ENCODE measurements around the gene CCSAP.

DNA sequence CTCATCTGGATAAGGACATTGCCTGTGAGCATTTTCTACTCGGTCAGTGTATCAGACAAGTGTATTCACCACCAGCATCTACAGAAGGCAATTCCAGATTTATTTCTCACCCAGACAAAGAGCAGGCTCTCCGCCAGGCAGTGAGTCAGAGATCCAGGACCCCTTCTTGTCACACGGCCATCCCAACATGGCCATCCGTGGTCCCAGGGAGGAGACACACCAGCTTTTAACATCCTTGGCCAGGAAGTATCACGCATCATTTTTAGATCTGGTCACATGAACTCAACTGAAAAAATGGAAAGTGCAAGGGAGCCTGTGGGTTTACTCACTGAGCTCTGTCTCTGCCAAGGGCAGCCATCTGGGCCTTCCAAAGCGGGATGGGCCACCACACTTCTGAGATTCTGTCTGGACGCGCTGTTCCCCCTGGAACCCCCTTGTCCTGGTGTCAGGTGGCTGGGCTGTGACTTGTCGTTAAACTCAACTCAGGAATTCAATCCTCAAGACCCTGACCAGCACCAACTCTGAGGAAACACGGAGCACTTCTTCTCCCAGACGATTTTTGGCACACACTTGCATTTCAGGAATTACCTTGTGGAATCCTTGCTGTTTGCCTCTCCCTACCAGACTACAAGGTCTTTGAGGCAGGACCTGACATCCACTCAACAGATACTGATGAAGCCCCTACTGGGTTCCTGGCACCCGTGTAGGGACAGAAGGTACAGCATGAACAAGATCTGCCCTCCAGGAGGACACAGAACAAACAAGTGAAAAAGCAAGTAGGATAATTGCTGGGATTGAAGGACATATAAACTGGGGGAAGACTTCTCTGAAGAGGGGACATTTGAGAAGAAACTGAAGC lies 21.6 kb upstream of the CCSAP start:
- TF ChIP-seq, protein P1, sequence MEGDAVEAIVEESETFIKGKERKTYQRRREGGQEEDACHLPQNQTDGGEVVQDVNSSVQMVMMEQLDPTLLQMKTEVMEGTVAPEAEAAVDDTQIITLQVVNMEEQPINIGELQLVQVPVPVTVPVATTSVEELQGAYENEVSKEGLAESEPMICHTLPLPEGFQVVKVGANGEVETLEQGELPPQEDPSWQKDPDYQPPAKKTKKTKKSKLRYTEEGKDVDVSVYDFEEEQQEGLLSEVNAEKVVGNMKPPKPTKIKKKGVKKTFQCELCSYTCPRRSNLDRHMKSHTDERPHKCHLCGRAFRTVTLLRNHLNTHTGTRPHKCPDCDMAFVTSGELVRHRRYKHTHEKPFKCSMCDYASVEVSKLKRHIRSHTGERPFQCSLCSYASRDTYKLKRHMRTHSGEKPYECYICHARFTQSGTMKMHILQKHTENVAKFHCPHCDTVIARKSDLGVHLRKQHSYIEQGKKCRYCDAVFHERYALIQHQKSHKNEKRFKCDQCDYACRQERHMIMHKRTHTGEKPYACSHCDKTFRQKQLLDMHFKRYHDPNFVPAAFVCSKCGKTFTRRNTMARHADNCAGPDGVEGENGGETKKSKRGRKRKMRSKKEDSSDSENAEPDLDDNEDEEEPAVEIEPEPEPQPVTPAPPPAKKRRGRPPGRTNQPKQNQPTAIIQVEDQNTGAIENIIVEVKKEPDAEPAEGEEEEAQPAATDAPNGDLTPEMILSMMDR (IDR thresholded peaks at IDR 0.05; ENCODE audit: low read depth, low read length): no peak
- no peak for TF ChIP-seq POLR2A (IDR thresholded peaks at IDR 0.05; ENCODE audit: extremely low read depth, insufficient read length)
- TF ChIP-seq, protein P2, sequence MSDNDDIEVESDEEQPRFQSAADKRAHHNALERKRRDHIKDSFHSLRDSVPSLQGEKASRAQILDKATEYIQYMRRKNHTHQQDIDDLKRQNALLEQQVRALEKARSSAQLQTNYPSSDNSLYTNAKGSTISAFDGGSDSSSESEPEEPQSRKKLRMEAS (IDR thresholded peaks at IDR 0.05; ENCODE audit: low read depth, low read length): no peak
- no peak for TF ChIP-seq MYC (IDR thresholded peaks at IDR 0.05; ENCODE audit: low read depth, low read length)

All from NB4 (cell line).